Stimulated activated CD4-positive, alpha-beta T cell treated with anti-CD3 and anti-CD28 coated beads, Interleukin-12 subunit alpha, Interleukin-12 subunit beta, amount 100 ng/mL, for 24 hours (primary cell): ENCODE data around the gene USP32.
"Not testable (repeated sequence)": the region's sequence is repeated elsewhere in the genome, so short reads cannot be mapped to it uniquely, and the experiment has no call there.

ENCODE experiments used
- DNase-seq, 2 experiments: peaks; one replicate each; pipeline ENCODE4 v3.0.0-alpha.2; 2020; ENCODE audit warnings: low read depth in 2 of 2

USP32 gene, protein sequence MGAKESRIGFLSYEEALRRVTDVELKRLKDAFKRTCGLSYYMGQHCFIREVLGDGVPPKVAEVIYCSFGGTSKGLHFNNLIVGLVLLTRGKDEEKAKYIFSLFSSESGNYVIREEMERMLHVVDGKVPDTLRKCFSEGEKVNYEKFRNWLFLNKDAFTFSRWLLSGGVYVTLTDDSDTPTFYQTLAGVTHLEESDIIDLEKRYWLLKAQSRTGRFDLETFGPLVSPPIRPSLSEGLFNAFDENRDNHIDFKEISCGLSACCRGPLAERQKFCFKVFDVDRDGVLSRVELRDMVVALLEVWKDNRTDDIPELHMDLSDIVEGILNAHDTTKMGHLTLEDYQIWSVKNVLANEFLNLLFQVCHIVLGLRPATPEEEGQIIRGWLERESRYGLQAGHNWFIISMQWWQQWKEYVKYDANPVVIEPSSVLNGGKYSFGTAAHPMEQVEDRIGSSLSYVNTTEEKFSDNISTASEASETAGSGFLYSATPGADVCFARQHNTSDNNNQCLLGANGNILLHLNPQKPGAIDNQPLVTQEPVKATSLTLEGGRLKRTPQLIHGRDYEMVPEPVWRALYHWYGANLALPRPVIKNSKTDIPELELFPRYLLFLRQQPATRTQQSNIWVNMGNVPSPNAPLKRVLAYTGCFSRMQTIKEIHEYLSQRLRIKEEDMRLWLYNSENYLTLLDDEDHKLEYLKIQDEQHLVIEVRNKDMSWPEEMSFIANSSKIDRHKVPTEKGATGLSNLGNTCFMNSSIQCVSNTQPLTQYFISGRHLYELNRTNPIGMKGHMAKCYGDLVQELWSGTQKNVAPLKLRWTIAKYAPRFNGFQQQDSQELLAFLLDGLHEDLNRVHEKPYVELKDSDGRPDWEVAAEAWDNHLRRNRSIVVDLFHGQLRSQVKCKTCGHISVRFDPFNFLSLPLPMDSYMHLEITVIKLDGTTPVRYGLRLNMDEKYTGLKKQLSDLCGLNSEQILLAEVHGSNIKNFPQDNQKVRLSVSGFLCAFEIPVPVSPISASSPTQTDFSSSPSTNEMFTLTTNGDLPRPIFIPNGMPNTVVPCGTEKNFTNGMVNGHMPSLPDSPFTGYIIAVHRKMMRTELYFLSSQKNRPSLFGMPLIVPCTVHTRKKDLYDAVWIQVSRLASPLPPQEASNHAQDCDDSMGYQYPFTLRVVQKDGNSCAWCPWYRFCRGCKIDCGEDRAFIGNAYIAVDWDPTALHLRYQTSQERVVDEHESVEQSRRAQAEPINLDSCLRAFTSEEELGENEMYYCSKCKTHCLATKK (N-terminal part only)

DNA sequence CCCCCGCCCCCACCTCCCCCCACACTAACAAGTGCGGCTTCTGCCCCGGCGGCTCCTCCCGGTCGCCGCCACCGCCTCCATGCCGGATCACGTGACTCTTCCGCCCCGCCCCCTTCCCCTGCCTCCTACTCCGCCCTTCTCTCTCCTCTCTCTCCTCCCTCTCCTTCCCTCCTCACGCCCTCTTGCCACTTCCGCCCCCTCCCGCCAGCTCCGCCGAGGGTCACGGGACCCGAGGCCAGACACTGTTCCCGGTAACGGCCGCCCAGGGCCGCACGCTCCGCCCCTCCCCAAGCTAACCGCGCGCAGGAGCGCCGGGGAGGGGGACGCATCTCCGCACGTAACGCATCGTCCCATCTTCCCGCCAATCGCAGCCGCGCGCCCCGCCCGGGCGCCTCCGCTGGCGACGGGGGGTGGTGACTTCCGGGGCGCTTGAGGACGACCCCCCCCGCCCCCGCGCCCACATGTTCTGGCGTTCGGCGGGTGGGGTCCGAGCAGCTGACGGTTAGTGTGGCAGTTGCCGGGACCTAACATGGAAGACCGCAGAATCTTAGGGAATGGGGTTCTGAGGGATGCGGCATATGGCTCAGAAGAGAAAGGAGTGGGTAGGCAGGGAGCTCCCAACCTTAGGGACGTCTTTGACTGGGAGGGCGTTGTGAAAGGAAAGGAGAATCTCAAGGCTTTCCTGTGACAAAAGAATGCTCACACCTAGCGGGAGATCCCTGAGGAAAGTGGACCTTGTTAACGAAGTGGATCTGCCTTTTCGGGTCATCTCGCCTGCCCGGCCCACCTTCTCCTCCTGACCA is at the start of gene USP32:
Gene USP32 (minus strand): TSS at position 92 of the 803 bp plus-strand sequence. CDS start 194 bp downstream, outside the sequence.
- DNase-seq, result peak; percentile 90 to 100

- no peak for DNase-seq
These were observed 47.6 kb upstream of the USP32 start for GRCh38 chr17:60439501-60439900.

GRCh38 chr17:60436676-60437075 is 44.7 kb upstream of the USP32 start:
- DNase-seq, result no peak

DNA sequence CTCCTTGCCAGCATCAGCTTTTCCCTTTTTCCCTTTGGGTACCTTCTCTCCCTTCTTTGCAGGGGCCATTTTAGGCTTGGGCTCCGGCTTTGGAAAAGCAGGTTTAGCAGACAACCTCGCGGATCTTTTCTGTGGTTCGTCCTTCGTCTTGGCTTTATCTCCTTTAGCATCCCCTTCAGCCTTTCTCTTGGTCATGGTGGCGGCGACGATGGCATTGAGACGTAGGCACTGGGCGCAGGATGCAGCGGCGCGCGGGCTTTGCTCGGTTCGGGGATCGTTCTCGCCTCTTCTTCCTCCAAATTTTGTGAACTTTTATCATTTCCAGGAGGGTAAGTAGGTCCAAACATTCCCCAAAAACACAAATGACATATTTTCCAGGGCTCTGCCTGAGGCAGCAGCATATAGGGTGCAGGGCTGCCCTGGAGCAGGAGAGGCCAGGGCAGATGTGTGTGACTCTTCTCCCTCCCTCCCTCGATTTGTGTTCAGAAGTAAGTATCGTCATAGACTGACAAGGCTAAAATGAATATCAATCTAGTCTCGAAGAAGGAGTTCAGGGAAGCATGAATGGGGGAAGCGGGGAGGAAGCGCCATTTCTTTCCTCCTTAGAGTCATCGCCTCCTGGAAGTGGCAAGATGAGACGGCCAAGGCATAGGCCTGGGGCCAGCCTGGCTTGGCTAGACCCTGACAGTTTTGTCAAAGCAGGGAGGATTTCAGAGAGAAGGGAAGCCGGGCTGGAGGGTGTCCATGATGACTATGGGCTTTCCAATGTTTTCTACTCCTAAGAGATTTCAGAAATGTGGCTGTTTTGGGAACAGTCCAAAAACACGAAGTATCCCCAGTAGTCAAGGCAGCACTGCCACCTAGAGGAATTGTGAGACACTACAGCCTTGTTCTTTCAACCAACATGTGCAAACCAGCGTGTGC is 43.6 kb upstream of the USP32 start:
- DNase-seq, result peak in 1 of 2 experiments; percentile 28

GRCh38 chr17:60433021-60433997 is 41.4 kb upstream of the USP32 start:
- DNase-seq, result not testable (repeated sequence)

GRCh38 chr17:60430561-60430960 is 38.6 kb upstream of the USP32 start:
- not testable (repeated sequence) for DNase-seq

- DNase-seq, result not testable (repeated sequence)
These were observed 36.6 kb upstream of the USP32 start for GRCh38 chr17:60428491-60428890.

GRCh38 chr17:60426596-60426995 is 34.7 kb upstream of the USP32 start:
- no peak for DNase-seq

GRCh38 chr17:60425626-60426025 is 33.7 kb upstream of the USP32 start:
- no peak for DNase-seq

DNA sequence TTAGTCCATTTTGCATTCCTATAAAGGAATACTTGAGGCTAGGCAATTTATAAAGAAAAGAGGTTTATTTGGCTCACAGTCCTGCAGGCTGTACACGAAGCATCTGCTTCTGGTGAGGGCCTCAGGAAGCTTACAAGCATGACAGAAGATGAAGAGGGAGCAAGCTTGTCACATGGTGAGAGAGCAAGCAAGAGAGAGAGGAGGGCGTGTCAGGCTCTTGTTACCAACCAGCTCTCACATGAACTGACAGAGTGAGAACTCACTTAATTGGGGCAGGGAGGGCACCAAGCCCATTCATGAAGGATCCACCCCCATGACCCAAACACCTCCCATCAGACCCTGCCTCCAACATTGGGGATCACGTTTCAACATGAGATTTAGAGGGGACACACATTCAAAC is 31.9 kb upstream of the USP32 start:
- no peak for DNase-seq

GRCh38 chr17:60422162-60422665 is 30.3 kb upstream of the USP32 start, which contains the start of gene CHCT1:
Gene CHCT1, plus strand, starts transcription at chr17:60422489. Its CDS starts 104 bp downstream, at chr17:60422593.
- no peak for DNase-seq

DNA sequence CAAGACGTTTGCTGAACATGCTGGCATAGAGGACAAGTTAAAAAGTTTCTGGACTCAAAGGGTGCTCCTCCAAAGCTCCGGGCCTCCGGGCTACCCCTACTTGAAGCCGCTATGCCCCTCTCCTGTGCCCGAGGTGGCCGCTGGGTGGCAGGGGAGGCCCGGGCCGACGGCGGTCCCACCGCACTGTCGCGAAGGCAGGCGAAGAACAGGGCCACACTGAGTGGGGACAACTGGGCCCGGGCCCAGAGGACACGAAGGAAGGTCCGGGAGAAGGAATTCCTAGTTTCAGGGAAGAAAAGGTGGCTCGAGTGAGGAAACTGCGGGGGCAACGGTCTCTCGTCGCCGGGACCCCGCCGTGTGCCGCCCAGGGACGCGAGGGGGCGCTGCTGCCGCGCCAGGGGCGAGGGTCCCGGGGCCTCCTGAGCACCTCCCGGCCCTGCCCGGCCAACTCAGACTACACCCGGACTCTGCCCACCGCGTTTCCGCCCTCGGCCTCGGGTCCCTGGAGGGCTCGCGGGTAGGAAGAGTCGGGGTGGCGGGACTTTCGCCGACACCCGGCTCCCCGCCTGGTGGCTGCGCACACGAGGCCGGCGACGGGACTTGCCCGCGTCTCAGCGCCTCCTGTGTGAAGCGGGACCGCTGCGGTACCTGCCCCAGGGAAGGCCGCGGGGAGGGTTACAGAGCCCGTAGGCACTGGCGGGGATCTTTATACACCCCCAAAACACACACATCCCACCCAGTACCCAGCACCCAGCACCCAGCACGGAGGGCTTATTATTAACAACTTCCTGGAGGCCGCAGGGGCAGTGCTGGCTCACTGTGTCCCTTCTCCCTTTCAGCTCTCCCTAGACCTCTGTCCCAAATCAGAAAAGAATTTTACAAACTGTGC is 29.6 kb upstream of the USP32 start:
- DNase-seq, result peak; percentile 53 to 72

- DNase-seq, result not testable (repeated sequence)
These were observed 27.9 kb upstream of the USP32 start for GRCh38 chr17:60419875-60420274.

GRCh38 chr17:60419003-60419402 is 27.1 kb upstream of the USP32 start:
- DNase-seq, result not testable (repeated sequence)

- no peak for DNase-seq
These were observed 24.5 kb upstream of the USP32 start for GRCh38 chr17:60416368-60416925.

DNA sequence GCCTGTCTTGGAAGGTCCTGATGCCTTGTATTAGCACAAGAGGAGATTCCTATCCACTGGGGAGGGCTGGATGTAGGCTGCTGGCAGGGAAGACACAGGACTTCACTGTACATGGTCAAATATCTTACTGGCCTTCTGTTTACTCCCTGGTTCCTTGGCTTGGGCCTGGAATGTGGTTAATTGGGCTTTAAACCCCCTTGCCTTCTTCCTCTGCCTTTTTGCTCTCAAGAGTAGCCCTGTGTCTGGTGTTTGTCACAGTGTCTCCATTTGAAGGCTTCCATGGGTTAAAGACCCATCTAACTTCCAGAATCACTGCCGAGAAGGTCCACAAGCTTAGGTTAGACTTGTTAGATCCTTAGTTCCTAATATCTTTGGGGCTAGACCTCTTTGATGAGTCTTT is 23.2 kb upstream of the USP32 start:
- DNase-seq, result no peak

- DNase-seq, result no peak
These were observed 20.8 kb upstream of the USP32 start for GRCh38 chr17:60412701-60413100.
